ENCODE data around the gene PHF2. TPM values are rescaled to one million over a fixed set of nuclear protein-coding genes. Genes with fewer than 3 reads are reported as not detected.

Gene PHF2
- total RNA-seq, 1 experiment from 2014 or later: 17.4 TPM

DNA sequence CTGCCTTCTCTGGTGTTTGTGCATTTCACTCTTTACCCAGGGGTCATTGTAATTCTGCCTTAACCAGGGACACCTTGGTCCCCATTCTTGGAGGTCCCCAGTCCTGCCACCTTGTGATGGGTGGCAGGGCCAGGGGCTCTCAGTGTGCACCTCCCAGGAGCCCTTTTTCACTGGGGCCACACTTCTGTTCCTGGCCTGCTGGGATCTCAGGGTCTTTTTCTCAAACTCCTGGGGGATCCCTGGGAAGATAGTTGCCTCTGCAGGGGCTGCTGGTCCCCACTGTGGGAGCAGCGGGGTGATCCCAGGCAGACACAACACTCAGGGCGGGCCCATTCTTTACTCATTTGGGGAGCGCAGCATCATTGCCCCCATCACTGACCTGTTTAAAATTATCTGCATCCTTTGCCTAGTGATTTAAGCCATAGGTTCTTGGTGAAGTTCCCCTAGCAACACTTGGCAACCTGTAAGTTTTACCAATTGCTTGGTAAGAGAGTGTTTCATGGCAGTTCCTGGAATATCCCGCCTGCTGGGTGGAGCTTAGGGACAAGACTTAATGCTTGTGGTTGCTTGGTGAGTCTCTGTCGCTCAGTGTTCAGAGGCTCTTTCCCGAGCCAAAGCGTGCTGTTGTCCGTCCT lies 15.7 kb downstream of the PHF2 start:
- H3K36me3 Mint-ChIP-seq (ENCODE audit: insufficient read depth in 1 of 3, low read depth in 3 of 3): no peaks in the 10 kb centered on the region
- H3K9me3 Mint-ChIP-seq: no peaks in the 10 kb centered on the region; a peak in 1 of 5 replicates
- no peak overlapping the region for H3K18ac ChIP-seq (ENCODE audit: insufficient read length, low read depth, low read length)
- no peak overlapping the region for H2AK5ac ChIP-seq (ENCODE audit: insufficient read length, low read length)
- no peak overlapping the region for H3K4me2 ChIP-seq (ENCODE audit: insufficient read depth, insufficient read length, low read length)
- peaks cover 28 to 39% of the 10 kb centered on the region in 2 experiments for H3K4me1 Mint-ChIP-seq
- no peak overlapping the region for H2BK20ac ChIP-seq (ENCODE audit: low read depth, low read length, poor library complexity, severe bottlenecking)
- no peak overlapping the region for H2BK12ac ChIP-seq (ENCODE audit: insufficient read length, low read depth, low read length)
- no peak overlapping the region for H3K14ac ChIP-seq (ENCODE audit: insufficient read depth, low read length)
- H4K8ac ChIP-seq (replicated peaks; ENCODE audit: insufficient read length, low read depth, low read length): no peak overlapping the region
- no peak overlapping the region for H4K5ac ChIP-seq (ENCODE audit: insufficient read length, low read depth, low read length)
- H3K4me3 Mint-ChIP-seq: no peak overlapping the region
- H3K23ac ChIP-seq (ENCODE audit: insufficient read length, low read depth, low read length): no peak overlapping the region
- H3K27ac Mint-ChIP-seq: peak overlapping the region in 2 of 3 experiments; percentile 64; a peak in 4 of 7 replicates
- no peaks in the 10 kb centered on the region for H3K4me1 ChIP-seq (ENCODE audit: insufficient read depth, low read length)
- H3K79me2 ChIP-seq (ENCODE audit: insufficient read depth, low read length): no peaks in the 10 kb centered on the region
- no peak overlapping the region for H3K56ac ChIP-seq (ENCODE audit: insufficient read length, low read depth, low read length)
- H4K20me1 ChIP-seq (ENCODE audit: control insufficient read depth, insufficient read depth, insufficient read length): no peaks in the 10 kb centered on the region
- no peaks in the 10 kb centered on the region for H3K27me3 ChIP-seq (ENCODE audit: insufficient read depth, low read length)
- DNase-seq: no peak
- H2BK15ac ChIP-seq (ENCODE audit: low read depth, low read length): no peak overlapping the region
- H3T11ph ChIP-seq (ENCODE audit: low read length): no peak overlapping the region
- TF ChIP-seq, protein P1, sequence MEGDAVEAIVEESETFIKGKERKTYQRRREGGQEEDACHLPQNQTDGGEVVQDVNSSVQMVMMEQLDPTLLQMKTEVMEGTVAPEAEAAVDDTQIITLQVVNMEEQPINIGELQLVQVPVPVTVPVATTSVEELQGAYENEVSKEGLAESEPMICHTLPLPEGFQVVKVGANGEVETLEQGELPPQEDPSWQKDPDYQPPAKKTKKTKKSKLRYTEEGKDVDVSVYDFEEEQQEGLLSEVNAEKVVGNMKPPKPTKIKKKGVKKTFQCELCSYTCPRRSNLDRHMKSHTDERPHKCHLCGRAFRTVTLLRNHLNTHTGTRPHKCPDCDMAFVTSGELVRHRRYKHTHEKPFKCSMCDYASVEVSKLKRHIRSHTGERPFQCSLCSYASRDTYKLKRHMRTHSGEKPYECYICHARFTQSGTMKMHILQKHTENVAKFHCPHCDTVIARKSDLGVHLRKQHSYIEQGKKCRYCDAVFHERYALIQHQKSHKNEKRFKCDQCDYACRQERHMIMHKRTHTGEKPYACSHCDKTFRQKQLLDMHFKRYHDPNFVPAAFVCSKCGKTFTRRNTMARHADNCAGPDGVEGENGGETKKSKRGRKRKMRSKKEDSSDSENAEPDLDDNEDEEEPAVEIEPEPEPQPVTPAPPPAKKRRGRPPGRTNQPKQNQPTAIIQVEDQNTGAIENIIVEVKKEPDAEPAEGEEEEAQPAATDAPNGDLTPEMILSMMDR (conservative IDR thresholded peaks at IDR 0.05): no peak
- no peaks in the 10 kb centered on the region for H3K79me1 ChIP-seq (ENCODE audit: insufficient read depth, low read depth, low read length, poor library complexity, severe bottlenecking)
- no peak overlapping the region for H2AFZ ChIP-seq (ENCODE audit: low read length)
- no peaks in the 10 kb centered on the region for H3K27me3 Mint-ChIP-seq (ENCODE audit: low read depth)
- H3K9ac ChIP-seq (ENCODE audit: extremely low read depth, insufficient read length, low read length): no peak overlapping the region
- H4K91ac ChIP-seq (ENCODE audit: insufficient read length, low read depth, low read length): no peak overlapping the region
- H3K9me3 ChIP-seq (ENCODE audit: control insufficient read depth, low read depth, low read length): no peaks in the 10 kb centered on the region
- H3K27ac ChIP-seq (ENCODE audit: insufficient read length, low read depth, low read length): no peak overlapping the region
- H2BK5ac ChIP-seq (ENCODE audit: insufficient read length, low read length): no peak overlapping the region
- H3K23me2 ChIP-seq (ENCODE audit: insufficient read length, low read depth, low read length, poor library complexity, severe bottlenecking): no peaks in the 10 kb centered on the region
- no peak overlapping the region for H3K4ac ChIP-seq (ENCODE audit: low read depth, low read length)
- WGBS (ENCODE audit: extremely low coverage, insufficient read length, low lambda C conversion rate): no CpG with 5 or more reads among the region's 8 CpGs
- no peak overlapping the region for H2BK120ac ChIP-seq (ENCODE audit: low read depth, low read length, poor library complexity, severe bottlenecking)

All from H9 (cell line).